Stimulated activated CD4-positive, alpha-beta T cell treated with anti-CD3 and anti-CD28 coated beads, Interleukin-1b, Interleukin-23, amount 100 ng/mL, for 48 hours (primary cell): ENCODE results near the gene AUTS2.
"Not testable (repeated sequence)": the region's sequence is repeated elsewhere in the genome, so short reads cannot be mapped to it uniquely, and the experiment has no call there.

Source experiments
- DNase-seq: peaks from one replicate; pipeline ENCODE4 v3.0.0-alpha.2; 2020

AUTS2 gene

DNA sequence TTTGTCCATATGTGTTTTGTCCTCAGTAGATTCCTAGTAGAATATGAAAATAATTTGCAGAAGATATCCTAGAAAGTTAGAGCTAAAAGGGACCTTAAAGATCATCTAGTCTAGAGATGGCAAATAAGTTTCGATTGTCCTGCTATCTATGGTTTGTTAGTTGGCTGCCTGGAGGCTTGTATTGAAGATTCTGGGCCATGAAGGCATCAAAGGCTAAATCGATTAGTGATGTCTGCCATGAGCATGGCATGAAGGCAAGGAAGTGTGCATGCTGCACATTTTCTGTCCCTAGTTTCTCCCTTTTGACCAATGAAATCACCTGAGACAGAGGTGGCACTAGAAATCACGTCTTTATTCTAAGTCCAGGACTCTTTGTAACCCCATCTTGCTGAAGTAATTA is 979.9 kb downstream of the AUTS2 start:
- no peak for DNase-seq

DNA sequence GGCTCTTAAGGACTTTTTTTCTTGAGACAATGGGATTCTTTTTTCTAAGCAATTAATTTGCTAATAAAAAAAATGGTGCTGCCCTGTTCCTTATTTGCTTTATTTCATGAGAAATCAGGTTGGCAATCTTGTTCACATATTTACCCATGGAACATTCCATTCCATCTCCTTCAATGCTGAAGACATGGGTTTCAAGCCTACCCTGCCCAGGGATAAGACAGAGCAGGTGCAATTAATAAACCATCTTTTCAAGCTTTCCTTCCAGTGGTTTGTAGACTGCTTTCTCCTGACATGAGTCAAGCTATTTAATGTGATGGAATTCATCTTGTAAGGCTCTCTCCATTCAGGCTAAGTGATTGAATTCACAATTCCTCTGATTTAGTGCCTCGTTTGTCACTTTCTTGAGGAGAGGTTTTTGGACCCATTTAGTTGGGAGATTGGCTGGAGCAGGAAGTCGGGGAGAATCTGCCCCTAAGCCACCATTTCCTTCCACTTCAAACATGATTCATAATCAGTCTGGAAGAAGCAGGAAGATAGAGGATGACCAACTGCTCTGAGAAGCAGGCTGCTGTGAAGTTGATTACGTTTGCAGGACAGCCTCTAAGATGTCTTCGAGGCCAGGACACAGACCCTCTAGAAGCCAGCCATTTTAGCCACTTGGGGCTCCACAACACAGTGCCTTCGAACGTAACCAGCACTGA is 981.3 kb downstream of the AUTS2 start:
- no peak for DNase-seq

DNA sequence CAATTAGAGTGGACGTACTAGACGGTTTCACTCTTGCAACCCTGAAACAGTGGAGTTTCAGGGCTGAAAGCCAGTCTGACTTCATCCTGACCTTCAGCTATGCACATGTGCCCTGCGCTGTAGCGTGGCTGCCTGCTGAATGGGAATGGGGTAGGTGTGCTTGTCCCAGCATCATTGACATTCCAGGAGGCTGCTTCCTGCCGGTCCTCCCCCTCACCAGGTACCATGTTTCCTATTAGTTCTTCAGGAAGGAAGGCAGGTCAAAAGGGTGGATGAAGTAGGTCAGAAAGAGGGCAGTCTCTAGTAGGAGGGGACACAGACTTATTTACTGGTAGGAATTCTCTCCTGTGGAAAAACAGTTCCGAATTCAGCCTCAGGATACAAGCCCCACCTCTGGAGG is 981.9 kb downstream of the AUTS2 start:
- no peak for DNase-seq

DNA sequence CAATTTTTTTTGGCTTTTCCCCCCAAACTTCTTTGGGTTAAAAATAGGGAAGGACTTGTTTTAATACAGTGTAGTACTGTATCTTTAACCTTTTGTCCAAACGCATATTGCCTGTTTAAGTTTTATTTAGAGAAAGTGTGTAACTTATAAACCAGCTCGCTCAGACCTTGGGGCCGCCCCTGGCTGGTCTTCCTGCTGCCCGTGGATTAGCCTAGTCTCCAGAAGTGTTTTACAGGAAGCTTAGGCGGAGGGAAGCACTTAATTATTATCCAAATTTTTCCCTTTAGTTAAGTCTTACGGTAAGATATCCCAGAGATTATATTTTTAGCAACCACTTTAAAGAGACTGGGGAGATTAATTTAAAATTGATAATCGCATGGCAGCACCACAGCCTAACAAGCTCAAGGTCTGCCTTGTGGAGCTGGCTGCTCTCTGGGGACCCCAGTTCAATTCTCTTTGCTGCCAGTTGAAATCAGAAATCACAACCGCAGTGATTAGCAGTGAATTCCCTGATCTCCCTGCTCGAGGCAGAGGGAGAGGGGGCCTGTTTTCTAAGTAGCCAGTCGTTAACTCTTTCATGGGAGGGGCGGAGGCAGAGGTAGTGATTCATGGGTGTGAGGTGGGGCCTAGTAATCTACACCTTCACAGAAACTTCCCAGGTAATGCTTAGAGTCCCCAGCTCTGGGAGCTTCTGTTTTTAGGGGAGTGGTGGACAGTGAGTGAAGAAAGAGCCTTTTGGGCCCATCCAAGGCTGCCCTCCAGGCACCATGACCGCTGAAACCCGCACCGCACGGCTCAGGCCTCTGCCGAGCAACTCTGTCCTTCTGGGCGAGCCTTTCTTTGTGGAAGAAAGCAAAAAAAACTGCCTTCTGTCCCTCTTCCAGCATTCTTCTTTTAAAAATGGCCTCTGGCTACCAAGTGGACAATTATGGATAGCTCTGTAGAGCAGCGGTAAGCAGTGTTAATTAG is 984.9 kb downstream of the AUTS2 start:
- no peak for DNase-seq

DNA sequence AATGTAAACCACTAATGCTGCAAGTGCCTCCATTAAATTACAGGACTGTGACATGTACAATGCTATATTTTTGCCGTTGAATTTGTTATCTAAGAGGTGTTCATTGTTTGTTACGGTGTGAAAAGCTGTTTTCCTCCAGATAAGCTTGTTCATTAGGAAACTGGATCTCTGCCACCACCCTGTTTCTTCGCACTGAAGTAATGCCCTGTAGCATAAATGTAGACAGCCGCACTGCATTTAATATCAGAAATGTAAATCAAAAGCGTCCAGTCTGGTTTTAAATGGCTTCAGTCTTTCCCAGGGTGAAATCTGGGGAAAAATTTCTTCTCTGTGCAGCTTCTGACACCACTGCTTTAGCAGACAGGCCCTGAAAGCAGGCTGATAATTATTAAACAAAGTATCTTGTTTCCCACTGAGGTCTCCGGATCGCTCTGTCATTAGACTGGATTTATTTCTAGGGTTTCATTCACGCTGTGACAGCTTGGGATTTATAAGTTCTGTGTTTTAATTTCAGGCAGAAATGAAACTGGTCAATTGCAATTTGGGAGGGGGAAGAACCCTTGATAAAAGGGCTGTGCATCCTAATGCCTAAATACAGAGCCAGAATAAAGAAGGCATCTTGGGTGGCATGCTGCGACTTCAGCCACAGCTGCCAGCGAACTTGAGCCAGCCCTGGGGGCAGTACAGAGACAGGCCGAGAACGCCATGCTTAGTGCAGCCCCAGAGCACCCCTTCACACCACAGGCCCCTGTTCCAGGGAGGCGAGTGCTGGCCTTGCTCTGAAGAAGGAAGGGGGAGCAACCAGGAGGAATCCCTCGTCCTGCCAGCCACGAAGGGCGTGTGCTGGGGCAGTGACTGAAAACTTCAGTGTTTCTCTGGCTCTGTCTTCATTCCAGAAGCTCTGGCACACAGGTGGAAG is 985.9 kb downstream of the AUTS2 start:
- DNase-seq, result no peak

DNA sequence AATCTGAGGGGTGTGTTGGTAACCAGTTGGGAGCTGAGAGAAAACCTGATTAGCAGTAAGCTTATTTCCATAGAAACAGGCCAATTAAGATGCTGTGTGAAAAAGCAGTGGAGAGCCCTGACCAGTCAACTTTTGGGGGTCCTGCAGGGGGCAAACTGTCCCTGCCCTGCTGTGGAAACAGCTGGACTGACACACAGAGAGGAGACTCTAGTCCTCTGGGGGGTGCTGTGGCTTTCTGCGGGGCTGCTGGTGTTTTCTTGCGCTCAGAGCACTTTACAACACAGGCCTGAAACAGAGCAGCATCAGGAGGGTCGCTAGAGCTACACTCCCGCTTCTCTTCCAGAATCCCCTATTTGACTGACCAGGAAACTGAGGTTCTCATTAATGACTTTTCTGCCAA is 986.8 kb downstream of the AUTS2 start:
- no peak for DNase-seq

DNA sequence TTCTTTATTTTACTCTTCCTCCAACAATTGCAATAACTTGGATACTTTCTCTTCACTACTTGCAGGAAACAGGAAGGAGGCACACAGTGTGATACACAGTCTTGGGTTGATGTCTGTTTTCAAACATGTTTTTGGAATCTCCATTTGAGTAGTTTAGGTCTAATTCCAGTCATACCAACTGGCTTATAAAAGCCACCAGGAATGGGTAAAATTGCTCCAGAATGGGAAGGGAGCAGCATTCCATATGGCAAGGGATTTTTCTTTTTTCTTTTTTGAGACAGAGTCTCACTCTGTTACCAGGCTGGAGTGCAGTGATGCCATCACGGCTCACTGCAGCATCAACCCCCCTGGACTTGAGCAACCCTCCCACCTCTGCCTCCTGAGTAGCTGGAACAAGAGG is 988.5 kb downstream of the AUTS2 start:
- DNase-seq, result no peak

DNA sequence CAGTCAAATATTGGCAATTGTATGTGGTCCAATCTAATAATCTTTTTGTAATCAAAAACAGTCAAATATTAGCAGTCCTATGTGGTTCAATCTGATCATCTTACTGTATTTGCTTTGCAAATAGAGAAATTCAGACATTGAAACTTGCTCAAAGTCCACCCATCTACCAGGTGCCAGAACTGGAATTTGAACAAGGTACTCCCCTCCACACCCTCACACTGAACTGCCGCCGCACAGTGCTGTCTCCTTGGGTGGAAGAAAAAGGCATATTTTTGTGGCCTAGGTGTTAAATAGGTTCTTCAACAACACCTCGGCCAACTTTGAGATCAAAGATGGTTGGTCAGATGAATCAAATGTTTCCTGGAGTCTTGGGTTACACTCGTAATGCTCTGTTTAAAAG is 989.5 kb downstream of the AUTS2 start:
- no peak for DNase-seq

DNA sequence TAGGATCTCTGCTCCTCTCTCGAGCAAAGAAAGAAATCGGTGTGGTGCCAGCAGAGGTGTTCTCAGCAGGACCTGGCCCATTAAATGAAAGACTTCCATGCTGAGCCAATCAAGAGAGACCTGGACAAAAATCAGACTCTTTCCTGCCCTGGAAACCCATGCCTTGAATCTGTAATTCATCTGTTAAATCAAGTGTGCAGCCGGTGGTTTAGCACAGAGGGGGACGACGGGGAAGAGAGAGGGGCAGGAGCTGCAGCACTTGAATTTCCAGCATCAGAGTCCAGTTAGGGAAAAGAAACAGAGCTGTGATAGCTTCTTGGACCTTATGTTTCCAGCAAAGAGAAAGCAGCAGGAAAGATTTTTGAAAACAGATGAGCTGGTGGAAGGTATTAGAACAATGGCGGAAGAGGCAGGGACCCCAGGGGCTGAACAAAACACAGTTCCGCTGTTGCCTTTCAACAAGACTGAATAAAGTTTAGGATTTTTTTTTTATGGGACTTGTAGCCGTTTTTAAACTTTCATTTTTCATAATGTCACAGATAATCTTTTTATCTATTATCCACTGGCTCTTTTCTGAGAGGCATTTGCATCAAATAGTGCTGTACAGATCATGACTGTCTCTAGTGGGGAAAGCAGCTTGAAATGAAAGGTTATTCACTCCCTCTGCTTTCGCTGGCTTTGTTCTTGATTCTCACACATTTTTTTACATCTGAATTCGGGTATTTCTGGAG is 990.1 kb downstream of the AUTS2 start:
- no peak for DNase-seq

DNA sequence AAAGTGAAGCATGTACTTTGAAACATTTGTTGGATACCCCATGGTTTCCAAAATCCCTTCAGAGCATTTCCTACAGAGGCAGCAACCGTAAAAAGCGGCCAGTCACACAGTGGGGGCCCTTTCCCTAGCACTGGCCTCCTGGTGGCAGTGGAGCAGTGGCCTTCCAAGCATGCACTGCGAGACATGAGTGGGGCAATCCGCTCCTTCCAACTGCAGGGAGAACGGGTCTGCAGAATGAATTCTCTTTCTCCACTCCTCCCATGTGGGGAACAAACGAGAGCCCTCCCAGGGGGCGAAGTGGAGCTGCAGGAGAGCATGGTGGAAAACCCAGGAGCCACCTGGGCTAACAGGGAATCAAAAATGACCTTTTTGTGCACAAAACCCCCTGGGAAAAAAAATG is 990.7 kb downstream of the AUTS2 start:
- DNase-seq, result no peak

DNA sequence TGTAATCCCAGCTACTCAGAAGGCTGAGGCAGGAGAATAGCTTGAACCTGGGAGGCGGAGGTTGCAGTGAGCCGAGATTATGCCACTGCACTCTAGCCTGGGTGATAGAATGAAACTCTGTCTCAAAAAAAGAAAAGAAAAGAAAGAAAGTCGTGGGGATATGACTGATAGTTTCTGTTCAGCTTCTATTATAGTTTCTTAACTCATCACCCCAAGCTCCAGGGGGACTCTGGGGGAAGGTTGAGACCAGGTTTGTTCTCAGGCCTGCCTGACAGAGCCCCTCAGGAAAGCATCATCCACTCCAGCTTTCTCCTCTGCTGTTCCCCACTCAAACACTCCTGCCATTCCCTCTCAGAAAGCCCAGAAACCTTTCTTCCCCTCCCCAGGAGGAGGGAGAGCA is 991.3 kb downstream of the AUTS2 start:
- DNase-seq, result no peak

DNA sequence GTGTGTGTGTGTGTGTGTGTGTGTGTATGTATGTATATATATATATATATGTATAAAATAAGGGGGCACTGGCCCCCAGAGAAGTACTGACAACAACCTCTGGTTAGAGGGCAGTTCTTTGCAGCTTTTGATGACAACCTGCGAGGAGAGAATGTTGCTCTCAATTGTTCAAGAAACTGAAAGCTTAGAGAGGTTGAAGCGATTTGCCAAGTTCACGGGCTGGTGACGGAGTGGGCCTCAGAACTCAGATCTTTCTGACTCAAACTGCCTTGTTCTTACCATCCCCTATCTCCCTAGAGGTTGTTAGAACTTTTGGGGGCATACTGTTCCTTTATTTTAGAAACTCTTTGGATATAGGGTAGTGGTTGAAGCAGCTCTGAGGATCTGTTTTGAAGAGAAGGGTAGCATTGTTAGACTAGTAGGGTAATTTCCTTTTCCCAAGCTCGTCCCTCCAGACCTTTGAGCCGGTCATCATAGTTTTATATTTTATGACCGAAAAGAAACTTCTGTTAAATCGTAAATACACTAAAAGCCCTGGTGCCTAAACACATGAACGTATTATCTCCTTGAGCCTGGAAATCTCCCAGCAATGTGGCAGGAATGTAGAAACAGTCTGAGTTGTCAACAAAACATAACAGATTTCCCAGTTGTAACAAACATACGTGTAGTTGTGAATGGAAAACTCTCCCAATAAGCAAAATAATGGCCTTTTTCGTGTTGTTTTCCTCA is 992.0 kb downstream of the AUTS2 start:
- no peak for DNase-seq

DNA sequence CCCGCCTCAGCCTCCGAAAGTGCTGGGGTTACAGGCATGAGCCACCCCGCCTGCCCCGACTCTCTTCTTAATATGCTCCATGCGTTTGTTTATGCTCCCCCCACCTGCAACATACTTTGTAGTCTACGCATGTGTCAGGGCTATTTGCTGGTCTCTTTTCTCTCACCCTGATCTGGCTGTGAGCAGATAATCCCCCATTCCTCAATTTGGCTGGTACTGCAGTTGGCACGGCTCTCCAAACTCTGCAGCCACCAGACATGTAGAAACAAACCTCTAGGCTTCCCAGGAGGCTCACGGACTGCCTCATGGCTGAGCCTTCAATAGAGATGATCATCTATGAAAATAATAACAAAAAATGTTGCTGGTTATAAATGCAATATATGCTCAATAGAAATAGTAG is 993.4 kb downstream of the AUTS2 start:
- DNase-seq, result no peak

DNA sequence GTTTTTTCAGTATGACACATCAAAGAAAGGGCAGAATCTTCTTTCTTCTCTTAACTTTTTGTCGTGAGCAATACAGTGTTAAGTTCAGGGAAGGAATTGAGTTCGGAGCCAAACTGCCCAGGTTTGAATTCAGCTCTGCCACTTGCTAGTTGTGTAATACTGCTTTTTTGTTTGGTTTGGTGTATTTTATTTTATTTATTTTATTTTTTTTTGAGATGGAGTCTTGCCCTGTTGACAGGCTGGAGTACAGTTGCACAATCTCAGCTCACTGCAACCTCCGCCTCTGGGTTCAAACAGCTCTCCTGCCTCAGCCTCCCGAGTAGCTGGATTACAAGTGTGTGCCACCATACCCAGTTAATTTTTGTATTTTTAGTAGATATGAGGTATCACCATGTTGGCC is 993.9 kb downstream of the AUTS2 start:
- DNase-seq, result no peak

DNA sequence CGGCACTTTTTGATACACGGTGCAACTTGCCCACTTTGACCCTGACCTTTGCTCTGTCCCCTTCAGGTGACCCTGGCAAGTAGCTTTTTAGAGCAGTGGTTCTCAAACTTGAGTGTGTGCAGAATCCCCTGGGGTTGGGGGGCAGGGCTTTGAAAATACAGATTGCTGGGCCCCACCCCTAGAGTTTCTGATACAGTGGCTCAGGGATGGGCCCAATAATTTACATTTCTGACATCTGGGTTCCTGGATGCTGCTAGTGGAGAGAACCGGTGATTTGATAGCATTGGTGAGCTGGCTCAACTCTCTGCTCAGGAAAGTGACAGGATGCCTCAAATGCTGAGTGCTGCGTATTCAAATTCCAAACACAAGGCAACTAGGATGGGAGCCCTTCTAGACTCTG is 995.9 kb downstream of the AUTS2 start:
- DNase-seq, result no peak

DNA sequence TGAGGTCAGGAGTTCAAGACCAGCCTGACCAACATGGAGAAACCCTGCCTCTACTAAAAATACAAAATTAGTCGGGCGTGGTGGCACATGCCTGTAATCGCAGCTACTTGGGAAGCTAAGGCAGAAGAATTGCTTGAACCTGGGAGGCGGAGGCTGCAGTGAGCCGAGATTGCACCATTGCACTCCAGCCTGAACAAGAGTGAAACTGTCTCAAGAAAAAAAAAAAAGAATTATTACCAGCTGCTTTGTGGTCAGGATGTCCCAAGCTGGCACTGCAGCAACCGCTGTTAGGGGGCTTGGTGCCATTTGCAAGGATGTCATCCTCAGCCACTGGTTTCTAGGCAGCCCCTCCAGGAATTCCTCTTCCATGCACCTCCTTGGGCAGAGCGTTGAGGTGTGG is 996.6 kb downstream of the AUTS2 start:
- not testable (repeated sequence) for DNase-seq

DNA sequence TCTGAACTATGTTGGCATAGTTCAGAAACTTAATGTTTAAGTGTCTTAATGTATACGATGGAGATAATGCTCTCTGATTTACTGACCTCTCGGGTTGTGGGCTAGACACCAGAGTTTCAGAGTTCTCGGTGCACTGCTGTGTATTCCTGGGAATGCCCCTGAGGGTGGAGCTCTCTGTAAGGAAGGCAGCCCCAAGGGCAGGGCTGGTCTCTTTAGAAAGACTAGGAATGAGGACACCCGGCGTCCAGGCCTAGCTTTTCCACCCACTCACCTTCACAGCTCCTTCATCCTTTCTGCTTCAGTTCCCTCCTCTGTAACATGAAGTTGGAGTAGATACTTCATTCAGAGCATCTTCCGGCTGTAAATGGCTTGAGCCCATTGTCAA is 997.1 kb downstream of the AUTS2 start:
- DNase-seq, result no peak

DNA sequence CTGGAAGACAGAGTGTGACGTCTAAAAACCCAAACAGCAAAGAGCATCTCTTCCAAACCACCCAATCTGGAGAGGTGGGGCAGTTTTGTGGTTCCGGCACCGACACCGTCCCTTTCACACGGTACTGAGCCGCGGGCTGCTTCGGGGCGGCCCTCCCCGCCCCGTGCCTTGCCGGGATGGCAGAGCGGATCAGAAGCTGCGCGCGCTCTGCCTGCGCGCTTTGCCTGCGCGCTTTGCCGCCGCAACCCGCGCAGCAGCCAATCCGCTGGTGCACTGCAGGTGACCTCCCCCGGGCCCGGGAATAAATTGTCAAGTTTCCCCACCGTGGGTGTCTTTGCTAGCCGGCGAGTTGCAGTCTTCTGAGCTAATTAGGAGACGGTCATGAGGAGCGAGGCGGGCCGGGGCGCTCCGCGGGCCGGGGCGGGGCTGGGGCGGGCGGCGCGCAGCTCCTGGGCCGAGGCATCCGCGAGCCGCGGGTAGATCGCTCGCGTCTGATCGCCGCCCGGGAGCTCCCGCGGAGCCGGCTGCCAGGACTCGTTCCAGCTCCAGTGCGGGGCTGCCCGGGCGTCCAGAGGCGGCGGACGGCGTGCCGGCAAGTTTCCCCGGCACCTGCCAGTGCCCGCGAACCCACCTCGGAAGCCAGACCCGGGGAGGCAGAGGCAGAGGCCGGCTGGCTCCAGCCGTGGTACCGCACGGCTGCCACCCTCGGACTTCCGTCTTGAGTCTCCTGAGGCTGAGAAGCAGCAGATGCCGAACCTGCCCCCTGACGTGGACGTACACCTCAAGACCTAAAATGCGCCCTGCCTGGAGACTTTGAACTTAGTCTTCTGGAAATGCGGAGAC is 997.7 kb downstream of the AUTS2 start:
- no peak for DNase-seq

DNA sequence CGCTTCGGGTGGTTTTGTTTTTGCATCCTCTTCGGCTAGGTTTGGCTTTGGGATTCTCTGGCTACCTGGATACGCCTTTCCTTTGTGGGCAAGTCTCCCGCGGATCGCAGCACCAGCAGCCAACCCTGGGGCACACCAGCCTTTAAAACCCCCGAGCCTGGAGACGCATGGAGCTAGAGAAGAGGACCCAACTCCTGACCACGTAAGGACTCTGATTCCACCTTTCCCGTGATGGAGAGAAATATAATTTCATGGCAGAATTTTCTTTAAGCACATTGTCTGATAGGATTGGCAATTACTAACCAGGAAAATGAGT is 998.3 kb downstream of the AUTS2 start:
- DNase-seq, result no peak

DNA sequence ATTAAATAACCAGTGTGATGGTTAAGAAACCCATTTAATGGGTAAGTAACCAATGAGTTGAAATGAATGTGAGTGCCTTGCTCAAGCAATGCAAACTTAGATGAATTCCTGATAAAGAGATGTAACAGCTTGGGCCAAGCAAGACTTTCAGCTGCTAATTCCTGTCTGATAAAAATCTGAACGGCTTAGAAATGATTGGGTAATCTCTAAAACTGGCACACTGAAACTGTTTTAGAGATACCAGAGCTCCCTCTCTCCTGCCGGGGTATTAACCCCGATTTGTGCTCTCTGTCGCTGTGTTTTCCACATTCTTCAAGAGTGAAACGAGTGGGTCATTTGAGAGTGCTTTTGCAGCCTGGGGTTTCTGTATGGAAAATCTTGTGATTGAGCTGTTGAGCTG is 998.8 kb downstream of the AUTS2 start:
- DNase-seq, result no peak

DNA sequence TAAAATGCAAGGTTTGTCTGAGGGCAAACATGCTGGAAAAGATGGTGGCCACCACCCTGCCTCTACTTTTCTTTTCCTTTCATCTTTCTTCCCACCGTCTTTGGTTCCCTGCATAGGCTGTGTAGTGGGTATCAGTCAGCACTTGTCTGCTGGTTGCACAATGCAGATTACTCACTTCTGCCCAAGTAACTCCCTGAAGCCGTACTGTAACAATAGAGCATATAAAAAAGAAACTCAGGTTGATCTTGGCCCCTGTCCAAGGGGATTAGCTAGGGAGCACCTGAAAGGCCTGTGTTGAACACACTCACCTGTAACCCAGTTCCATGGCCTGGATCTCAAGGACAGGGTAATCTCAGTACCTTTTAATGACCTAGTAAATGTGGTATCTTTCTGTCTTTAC is 1000.7 kb downstream of the AUTS2 start:
- DNase-seq, result no peak
